GM23338 (cell line): ENCODE data around the gene WDSUB1. TPM values are rescaled to one million over a fixed set of nuclear protein-coding genes. Genes with fewer than 3 reads are reported as not detected.

ENCODE experiments used
- ATAC-seq: fragments of 200-7000 bp; cut with Tn5 transposase; 3 replicates; pipeline ENCODE4 v1.9.1; 2020
- DNase-seq: peaks from one replicate; pipeline ENCODE4 v3.0.0-alpha.2; 2015; ENCODE audit warnings: low spot score
- H2AFZ ChIP-seq: fragments of 200-600 bp; sonication (generic); 2 replicates; pipeline ENCODE4 v1.8.0; 2016; ENCODE audit warnings: antibody characterized with exemption, mild to moderate bottlenecking, moderate library complexity
- H3F3A ChIP-seq: fragments of 200-600 bp; sonication (generic); replicated peaks from 2 replicates; pipeline ENCODE4 v1.8.0; 2017; ENCODE audit warnings: antibody characterized with exemption, mixed run types, low read depth
- H3K27ac ChIP-seq: fragments of 200-600 bp; sonication (generic); 2 replicates; pipeline ENCODE4 v1.6.1; 2016; ENCODE audit warnings: low read depth
- H3K27me3 ChIP-seq: fragments of 200-600 bp; sonication (generic); 2 replicates; pipeline ENCODE4 v1.8.0; 2016; ENCODE audit warnings: mild to moderate bottlenecking, mixed run types, moderate library complexity; ENCODE audit not compliant: insufficient read depth
- H3K36me3 ChIP-seq: fragments of 200-600 bp; sonication (generic); 2 replicates; pipeline ENCODE4 v1.8.0; 2016; ENCODE audit warnings: mild to moderate bottlenecking; ENCODE audit not compliant: insufficient read depth
- H3K4me1 ChIP-seq: fragments of 200-600 bp; sonication (generic); 2 replicates; pipeline ENCODE4 v1.8.0; 2016; ENCODE audit warnings: mild to moderate bottlenecking, moderate library complexity; ENCODE audit not compliant: insufficient read depth
- H3K4me2 ChIP-seq: fragments of 200-600 bp; sonication (generic); 2 replicates; pipeline ENCODE4 v1.7.1; 2017; ENCODE audit warnings: mixed run types
- H3K4me3 ChIP-seq: fragments of 200-600 bp; sonication (generic); 2 replicates; pipeline ENCODE4 v1.6.1; 2016; ENCODE audit warnings: mixed run types
- H3K79me2 ChIP-seq: fragments of 200-600 bp; sonication (generic); replicated peaks from 2 replicates; pipeline ENCODE4 v1.8.0; 2017; ENCODE audit warnings: mild to moderate bottlenecking; ENCODE audit not compliant: insufficient read depth
- H3K9me2 ChIP-seq: fragments of 200-600 bp; sonication (generic); 2 replicates; pipeline ENCODE4 v1.8.0; 2017; ENCODE audit not compliant: insufficient read depth
- H4K20me1 ChIP-seq: fragments of 200-600 bp; sonication (generic); replicated peaks from 2 replicates; pipeline ENCODE4 v1.8.0; 2017; ENCODE audit warnings: mild to moderate bottlenecking; ENCODE audit not compliant: insufficient read depth
- H3K27ac Mint-ChIP-seq: 2 replicates; pipeline ENCODE4 v1.8.0; 2020; ENCODE audit warnings: inconsistent platforms, mild to moderate bottlenecking, moderate library complexity, mixed read lengths
- H3K27me3 Mint-ChIP-seq: 3 replicates; pipeline ENCODE4 v1.8.0; 2022; ENCODE audit warnings: low read depth, mild to moderate bottlenecking, moderate library complexity, mixed read lengths, inconsistent platforms; ENCODE audit not compliant: insufficient read depth, poor library complexity
- H3K36me3 Mint-ChIP-seq: 3 replicates; pipeline ENCODE4 v1.8.0; 2021; ENCODE audit warnings: low read depth, mild to moderate bottlenecking, inconsistent platforms, moderate library complexity, mixed read lengths
- H3K4me1 Mint-ChIP-seq: 3 replicates; pipeline ENCODE4 v1.8.0; 2020; ENCODE audit warnings: mild to moderate bottlenecking, inconsistent platforms, mixed read lengths
- H3K4me3 Mint-ChIP-seq: 3 replicates; pipeline ENCODE4 v1.8.0; 2021; ENCODE audit warnings: moderate library complexity, mild to moderate bottlenecking, inconsistent platforms, mixed read lengths
- H3K9me3 Mint-ChIP-seq: 3 replicates; pipeline ENCODE4 v1.8.0; 2020; ENCODE audit warnings: moderate library complexity, mild to moderate bottlenecking, inconsistent platforms, mixed read lengths
- CREB1 ChIP-seq: fragments of 250-450 bp; sonication (Bioruptor Pico); IDR thresholded peaks from 2 replicates; pipeline ENCODE4 v1.5.0; 2020; ENCODE audit warnings: low read depth, mild to moderate bottlenecking, moderate library complexity
- EZH2phosphoT487 ChIP-seq: fragments of 200-600 bp; sonication (generic); IDR thresholded peaks from one replicate; pipeline ENCODE4 v1.8.1; 2018; ENCODE audit warnings: antibody characterized with exemption; ENCODE audit not compliant: unreplicated experiment
- NANOG ChIP-seq: IDR thresholded peaks from 2 replicates; pipeline ENCODE4 v1.6.1; 2016; ENCODE audit warnings: antibody characterized with exemption, borderline replicate concordance
- POLR2AphosphoS5 ChIP-seq: IDR thresholded peaks from 2 replicates; pipeline ENCODE4 v1.6.1; 2016; ENCODE audit warnings: antibody characterized with exemption, low read depth
- STAT1 ChIP-seq: IDR thresholded peaks from one replicate; pipeline ENCODE4 v1.6.1; 2016; ENCODE audit warnings: antibody characterized with exemption; ENCODE audit not compliant: unreplicated experiment
- ZNF331 ChIP-seq: fragments of 250-450 bp; sonication (Bioruptor Pico); IDR thresholded peaks from 2 replicates; pipeline ENCODE4 v1.5.0; 2020; ENCODE audit warnings: low read depth, mild to moderate bottlenecking, moderate library complexity
- polyA plus RNA-seq: library from polyadenylated mRNA; unstranded; fragments of >200 nt; fragmentation: Nextera tagmentation; extraction: Ambion mirVana; gene quantifications from 2 replicates; pipeline ENCODE4 v1.2.1, GENCODE V29; 2016
- total RNA-seq: library from RNA; depleted of rRNA; stranded (reverse); fragments of >200 nt; shearing (Covaris generic); gene quantifications from 2 replicates; pipeline ENCODE4 v1.2.3, GENCODE V29; 2014
- TF ChIP-seq, protein P1 (sequence below): IDR thresholded peaks from one replicate; pipeline ENCODE4 v1.6.1; 2018; ENCODE audit warnings: antibody characterized with exemption; ENCODE audit not compliant: unreplicated experiment
- TF ChIP-seq, protein P2 (sequence below), 2 experiments: fragments of 200-600 bp in 1 of 2; sonication (generic) in 1 of 2; conservative IDR thresholded peaks; 2 replicates each; pipeline versions ENCODE4 v1.5.1 to v1.6.1; 2016 to 2017; ENCODE audit warnings: antibody characterized with exemption in 2 of 2, low read depth in 2 of 2, mild to moderate bottlenecking in 2 of 2, moderate library complexity in 1 of 2
- TF ChIP-seq, protein P3 (sequence below): IDR thresholded peaks from 2 replicates; pipeline ENCODE4 v1.6.1; 2016; ENCODE audit warnings: antibody characterized with exemption

WDSUB1 gene
- total and polyA plus RNA-seq, 2 experiments from 2014 or later, result 9.9 to 12.2 TPM

DNA sequence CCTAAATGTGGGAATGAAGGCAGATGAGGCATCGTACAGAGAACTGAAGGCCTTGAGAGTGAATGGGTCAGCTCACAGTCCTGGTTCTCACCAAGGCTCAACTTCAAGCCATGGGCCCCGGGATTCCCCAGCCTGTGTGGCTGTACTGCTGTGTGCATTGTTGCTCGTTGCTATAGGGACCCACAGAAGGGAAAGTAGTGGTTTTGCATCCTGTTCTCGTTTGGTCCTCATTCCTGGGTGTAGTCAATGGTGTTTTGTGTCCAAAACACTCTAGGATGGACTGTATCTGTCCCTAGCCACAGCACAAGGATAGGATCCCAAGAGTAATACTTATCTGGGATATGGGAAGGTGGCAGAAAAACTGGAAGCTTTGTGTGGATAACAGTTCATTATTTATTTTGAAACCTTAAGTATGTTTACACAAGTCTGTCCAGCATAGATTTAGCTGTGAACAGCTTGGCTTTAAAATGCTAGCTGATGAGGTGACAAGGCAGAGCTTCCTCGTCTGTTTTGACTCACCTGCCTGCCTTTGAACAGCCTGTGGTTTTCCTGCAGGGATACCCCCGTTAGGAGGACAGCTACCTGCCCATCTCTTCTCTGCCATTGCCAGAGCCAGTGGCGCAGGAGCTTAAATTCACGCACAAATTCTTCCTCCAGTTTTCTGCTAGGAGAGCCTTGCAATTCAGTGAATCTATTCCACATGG is 85.0 kb downstream of the WDSUB1 start (continued):
- TF ChIP-seq, protein P1, sequence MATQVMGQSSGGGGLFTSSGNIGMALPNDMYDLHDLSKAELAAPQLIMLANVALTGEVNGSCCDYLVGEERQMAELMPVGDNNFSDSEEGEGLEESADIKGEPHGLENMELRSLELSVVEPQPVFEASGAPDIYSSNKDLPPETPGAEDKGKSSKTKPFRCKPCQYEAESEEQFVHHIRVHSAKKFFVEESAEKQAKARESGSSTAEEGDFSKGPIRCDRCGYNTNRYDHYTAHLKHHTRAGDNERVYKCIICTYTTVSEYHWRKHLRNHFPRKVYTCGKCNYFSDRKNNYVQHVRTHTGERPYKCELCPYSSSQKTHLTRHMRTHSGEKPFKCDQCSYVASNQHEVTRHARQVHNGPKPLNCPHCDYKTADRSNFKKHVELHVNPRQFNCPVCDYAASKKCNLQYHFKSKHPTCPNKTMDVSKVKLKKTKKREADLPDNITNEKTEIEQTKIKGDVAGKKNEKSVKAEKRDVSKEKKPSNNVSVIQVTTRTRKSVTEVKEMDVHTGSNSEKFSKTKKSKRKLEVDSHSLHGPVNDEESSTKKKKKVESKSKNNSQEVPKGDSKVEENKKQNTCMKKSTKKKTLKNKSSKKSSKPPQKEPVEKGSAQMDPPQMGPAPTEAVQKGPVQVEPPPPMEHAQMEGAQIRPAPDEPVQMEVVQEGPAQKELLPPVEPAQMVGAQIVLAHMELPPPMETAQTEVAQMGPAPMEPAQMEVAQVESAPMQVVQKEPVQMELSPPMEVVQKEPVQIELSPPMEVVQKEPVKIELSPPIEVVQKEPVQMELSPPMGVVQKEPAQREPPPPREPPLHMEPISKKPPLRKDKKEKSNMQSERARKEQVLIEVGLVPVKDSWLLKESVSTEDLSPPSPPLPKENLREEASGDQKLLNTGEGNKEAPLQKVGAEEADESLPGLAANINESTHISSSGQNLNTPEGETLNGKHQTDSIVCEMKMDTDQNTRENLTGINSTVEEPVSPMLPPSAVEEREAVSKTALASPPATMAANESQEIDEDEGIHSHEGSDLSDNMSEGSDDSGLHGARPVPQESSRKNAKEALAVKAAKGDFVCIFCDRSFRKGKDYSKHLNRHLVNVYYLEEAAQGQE, result no peak
- no peak for TF ChIP-seq NANOG
- no peak for TF ChIP-seq POLR2AphosphoS5
- TF ChIP-seq, protein P2, sequence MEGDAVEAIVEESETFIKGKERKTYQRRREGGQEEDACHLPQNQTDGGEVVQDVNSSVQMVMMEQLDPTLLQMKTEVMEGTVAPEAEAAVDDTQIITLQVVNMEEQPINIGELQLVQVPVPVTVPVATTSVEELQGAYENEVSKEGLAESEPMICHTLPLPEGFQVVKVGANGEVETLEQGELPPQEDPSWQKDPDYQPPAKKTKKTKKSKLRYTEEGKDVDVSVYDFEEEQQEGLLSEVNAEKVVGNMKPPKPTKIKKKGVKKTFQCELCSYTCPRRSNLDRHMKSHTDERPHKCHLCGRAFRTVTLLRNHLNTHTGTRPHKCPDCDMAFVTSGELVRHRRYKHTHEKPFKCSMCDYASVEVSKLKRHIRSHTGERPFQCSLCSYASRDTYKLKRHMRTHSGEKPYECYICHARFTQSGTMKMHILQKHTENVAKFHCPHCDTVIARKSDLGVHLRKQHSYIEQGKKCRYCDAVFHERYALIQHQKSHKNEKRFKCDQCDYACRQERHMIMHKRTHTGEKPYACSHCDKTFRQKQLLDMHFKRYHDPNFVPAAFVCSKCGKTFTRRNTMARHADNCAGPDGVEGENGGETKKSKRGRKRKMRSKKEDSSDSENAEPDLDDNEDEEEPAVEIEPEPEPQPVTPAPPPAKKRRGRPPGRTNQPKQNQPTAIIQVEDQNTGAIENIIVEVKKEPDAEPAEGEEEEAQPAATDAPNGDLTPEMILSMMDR (conservative IDR thresholded peaks at IDR 0.05; ENCODE audit: low read depth in 2 of 2), result no peak
- no peak for TF ChIP-seq CREB1
- TF ChIP-seq EZH2phosphoT487, result no peak

DNA sequence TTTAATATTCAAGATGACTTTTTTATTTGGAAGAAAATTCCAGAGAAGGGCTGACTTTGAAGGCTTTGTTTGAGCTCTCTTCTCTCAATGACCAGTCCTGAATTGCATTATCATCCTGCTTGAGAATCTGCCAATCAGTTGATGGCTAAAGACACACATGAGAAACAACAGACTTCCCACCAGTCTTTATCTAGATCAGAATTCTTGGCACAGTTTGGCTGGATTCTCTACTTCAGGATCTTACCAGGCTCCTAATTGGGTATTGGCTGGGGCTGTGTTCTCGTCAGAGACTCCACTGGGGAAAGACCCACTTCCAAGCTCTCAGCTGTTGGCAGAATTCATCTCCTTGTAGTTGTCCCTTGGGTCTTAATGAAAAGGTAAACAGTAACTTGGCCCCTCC is 86.0 kb downstream of the WDSUB1 start:
- no peak for DNase-seq
- 0 out of 2 replicates have a peak, but pooled peaks cover 6% of the 10 kb centered on the region for H3K9me2 ChIP-seq
- peaks cover 4% of the 10 kb centered on the region for H3K27me3 Mint-ChIP-seq
- no peaks in the 10 kb centered on the region for H3K4me1 ChIP-seq
- no peak overlapping the region for H3K27ac Mint-ChIP-seq
- H3F3A ChIP-seq, result no peaks in the 10 kb centered on the region
- no peaks in the 10 kb centered on the region for H3K4me1 Mint-ChIP-seq
- H2AFZ ChIP-seq, result no peak overlapping the region
- H3K27me3 ChIP-seq, result no peaks in the 10 kb centered on the region
- no peak overlapping the region for H3K4me3 ChIP-seq
- no peaks in the 10 kb centered on the region; the same call in 1 of the 2 replicates for H4K20me1 ChIP-seq
- no peak overlapping the region for H3K4me3 Mint-ChIP-seq
- no peaks in the 10 kb centered on the region for H3K9me3 Mint-ChIP-seq
- no peak overlapping the region for H3K4me2 ChIP-seq
- no peaks in the 10 kb centered on the region for H3K36me3 Mint-ChIP-seq
- no peaks in the 10 kb centered on the region for H3K36me3 ChIP-seq
- H3K27ac ChIP-seq, result no peak overlapping the region
- H3K79me2 ChIP-seq, result no peaks in the 10 kb centered on the region
- no peak for ATAC-seq
- TF ChIP-seq, protein P1, result no peak
- TF ChIP-seq STAT1, result no peak
- TF ChIP-seq EZH2phosphoT487, result no peak
- no peak for TF ChIP-seq CREB1
- TF ChIP-seq ZNF331, result no peak
- TF ChIP-seq, protein P3, sequence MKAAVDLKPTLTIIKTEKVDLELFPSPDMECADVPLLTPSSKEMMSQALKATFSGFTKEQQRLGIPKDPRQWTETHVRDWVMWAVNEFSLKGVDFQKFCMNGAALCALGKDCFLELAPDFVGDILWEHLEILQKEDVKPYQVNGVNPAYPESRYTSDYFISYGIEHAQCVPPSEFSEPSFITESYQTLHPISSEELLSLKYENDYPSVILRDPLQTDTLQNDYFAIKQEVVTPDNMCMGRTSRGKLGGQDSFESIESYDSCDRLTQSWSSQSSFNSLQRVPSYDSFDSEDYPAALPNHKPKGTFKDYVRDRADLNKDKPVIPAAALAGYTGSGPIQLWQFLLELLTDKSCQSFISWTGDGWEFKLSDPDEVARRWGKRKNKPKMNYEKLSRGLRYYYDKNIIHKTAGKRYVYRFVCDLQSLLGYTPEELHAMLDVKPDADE, result no peak
